ENCODE data around the gene BAHCC1.

- TF ChIP-seq EZH2 (IDR thresholded peaks at IDR 0.05; ENCODE audit: low read length, missing control alignments) = no peak
- no peak for TF ChIP-seq CTCF (conservative IDR thresholded peaks at IDR 0.05 in 1 of 2, IDR thresholded peaks at IDR 0.05 in 1 of 2; ENCODE audit: low read depth in 1 of 2, low read length in 2 of 2)
Observed at GRCh38 chr17:81502471-81503017, 107.3 kb downstream of the BAHCC1 start.
